NOMO-1 (cell line): Measurements from ENCODE around the gene PPIF.

Experiments
- DNase-seq, 2 experiments: peaks; one replicate each; lab custom pipeline; 2025; ENCODE audit not compliant: unreplicated experiment in 2 of 2; lab: John Stamatoyannopoulos, UW

The PPIF gene

GRCh38 chr10:79346388-79347225 is 662 bp upstream of the PPIF start:
- no peak for DNase-seq

GRCh38 chr10:79347894-79348639 is 798 bp downstream of the PPIF start:
- DNase-seq: peak; percentile 61 to 68

- DNase-seq: no peak
Measured at GRCh38 chr10:79348640-79348988, 1.3 kb downstream of the PPIF start.

- no peak for DNase-seq
Measured at GRCh38 chr10:79349072-79349491, 1.8 kb downstream of the PPIF start.

GRCh38 chr10:79349766-79350406 is 2.6 kb downstream of the PPIF start:
- DNase-seq: no peak

GRCh38 chr10:79350407-79351154 is 3.3 kb downstream of the PPIF start:
- no peak for DNase-seq

GRCh38 chr10:79351332-79351731 is 4.1 kb downstream of the PPIF start:
- no peak for DNase-seq

GRCh38 chr10:79352035-79352877 is 5.0 kb downstream of the PPIF start:
- no peak for DNase-seq

- peak; percentile 6 to 60 for DNase-seq
Measured at GRCh38 chr10:79353000-79353406, 5.7 kb downstream of the PPIF start.

GRCh38 chr10:79353726-79354125 is 6.5 kb downstream of the PPIF start:
- no peak for DNase-seq

- peak in 1 of 2 experiments; percentile 27 for DNase-seq
Measured at GRCh38 chr10:79354141-79354540, 6.9 kb downstream of the PPIF start.

- DNase-seq: no peak
Measured at GRCh38 chr10:79354615-79355014, 7.3 kb downstream of the PPIF start.

GRCh38 chr10:79355420-79356017 is 8.2 kb downstream of the PPIF start:
- DNase-seq: no peak

GRCh38 chr10:79356104-79356503 is 8.8 kb downstream of the PPIF start:
- DNase-seq: peak; percentile 57 to 60

GRCh38 chr10:79357180-79357579 is 9.9 kb downstream of the PPIF start:
- DNase-seq: no peak

- no peak for DNase-seq
Measured at GRCh38 chr10:79358811-79359210, 11.5 kb downstream of the PPIF start.

GRCh38 chr10:79359816-79360498 is 12.7 kb downstream of the PPIF start:
- DNase-seq: no peak

GRCh38 chr10:79360499-79361342 is 13.5 kb downstream of the PPIF start:
- DNase-seq: no peak
